Karpas-422 (cell line): ENCODE data around the gene C1orf226. TPM values are rescaled to one million over a fixed set of nuclear protein-coding genes. Genes with fewer than 3 reads are reported as not detected.

Experiments
- DNase-seq: peaks from one replicate; pipeline ENCODE4 v3.0.0-alpha.2; 2015
- H2AFZ ChIP-seq: fragments of 200-600 bp; sonication (generic); 2 replicates; pipeline ENCODE4 v1.6.1; 2014; ENCODE audit warnings: antibody characterized with exemption, low read length, mixed read lengths
- H3K27ac ChIP-seq: fragments of 200-600 bp; sonication (generic); 2 replicates; pipeline ENCODE4 v1.5.1; 2014; ENCODE audit warnings: mild to moderate bottlenecking, low read length, moderate library complexity
- H3K27me3 ChIP-seq: fragments of 200-600 bp; sonication (generic); 2 replicates; pipeline ENCODE4 v1.6.1; 2014; ENCODE audit warnings: low read length, mixed read lengths
- H3K36me3 ChIP-seq: fragments of 200-600 bp; sonication (generic); 2 replicates; pipeline ENCODE4 v1.6.1; 2014; ENCODE audit warnings: low read length, mixed read lengths; ENCODE audit not compliant: insufficient read depth
- H3K4me1 ChIP-seq: fragments of 200-600 bp; sonication (generic); 2 replicates; pipeline ENCODE4 v1.6.1; 2014; ENCODE audit warnings: mild to moderate bottlenecking, low read length, mixed read lengths
- H3K4me2 ChIP-seq: fragments of 200-600 bp; sonication (generic); 2 replicates; pipeline ENCODE4 v1.6.1; 2014; ENCODE audit warnings: low read length, low read depth, mild to moderate bottlenecking; ENCODE audit not compliant: poor library complexity, severe bottlenecking
- H3K4me3 ChIP-seq: fragments of 200-600 bp; sonication (generic); 2 replicates; pipeline ENCODE4 v1.5.1; 2014; ENCODE audit warnings: mild to moderate bottlenecking, antibody characterized with exemption, low read length, mixed read lengths
- H3K79me2 ChIP-seq: fragments of 200-600 bp; sonication (generic); 2 replicates; pipeline ENCODE4 v1.6.1; 2014; ENCODE audit warnings: mild to moderate bottlenecking, low read length, mixed read lengths
- H3K9ac ChIP-seq: fragments of 200-600 bp; sonication (generic); 2 replicates; pipeline ENCODE4 v1.6.0; 2014; ENCODE audit warnings: low read length
- H3K9me2 ChIP-seq: fragments of 200-600 bp; sonication (generic), shearing (Covaris generic); replicated peaks from 2 replicates; pipeline ENCODE4 v1.6.0; 2014; ENCODE audit warnings: mild to moderate bottlenecking, low read length, moderate library complexity; ENCODE audit not compliant: insufficient read depth
- H3K9me3 ChIP-seq: fragments of 300-700, 200-600 bp; sonication (generic); 2 replicates; pipeline ENCODE4 v1.6.1; 2014; ENCODE audit warnings: low read length, mixed read lengths
- H4K20me1 ChIP-seq: fragments of 200-600 bp; sonication (generic); 2 replicates; pipeline ENCODE4 v1.6.1; 2014; ENCODE audit warnings: mild to moderate bottlenecking, antibody characterized with exemption, low read length, low read depth; ENCODE audit not compliant: insufficient read depth
- total RNA-seq: library from RNA; depleted of rRNA; stranded (reverse); fragments of >200 nt; shearing (Covaris generic); gene quantifications from 2 replicates; pipeline ENCODE4 v1.2.3, GENCODE V29; 2014; ENCODE audit warnings: low replicate concordance

Gene C1orf226
- total RNA-seq, 1 experiment from 2014 or later, result not detected

- H3K4me3 ChIP-seq, result no peak overlapping the region
- H3K9ac ChIP-seq, result no peak overlapping the region
- H3K9me2 ChIP-seq, result no peaks in the 10 kb centered on the region
- no peaks in the 10 kb centered on the region for H3K27me3 ChIP-seq
- H3K4me2 ChIP-seq, result no peak overlapping the region
- H4K20me1 ChIP-seq, result no peaks in the 10 kb centered on the region
- no peaks in the 10 kb centered on the region for H3K36me3 ChIP-seq
- H3K4me1 ChIP-seq, result no peaks in the 10 kb centered on the region
- H3K27ac ChIP-seq, result no peak overlapping the region
- no peak for DNase-seq
- H3K9me3 ChIP-seq, result no peaks in the 10 kb centered on the region
- no peaks in the 10 kb centered on the region for H3K79me2 ChIP-seq
- H2AFZ ChIP-seq, result no peak overlapping the region
Measured at GRCh38 chr1:162383516-162383915, 2.0 kb downstream of the C1orf226 start.

- Histone ChIP-seq H3K79me2 (no peaks in the 10 kb centered on the region), H3K9ac (no peak overlapping the region), H3K9me3 (no peaks in the 10 kb centered on the region), H3K27me3 (no peaks in the 10 kb centered on the region), H3K4me3 (no peak overlapping the region), H3K4me1 (no peaks in the 10 kb centered on the region), H4K20me1 (no peaks in the 10 kb centered on the region), H3K27ac (no peak overlapping the region), H2AFZ (no peak overlapping the region), H3K36me3 (no peaks in the 10 kb centered on the region), H3K4me2 (no peak overlapping the region), H3K9me2 (no peaks in the 10 kb centered on the region)
- no peak for DNase-seq
Measured at GRCh38 chr1:162384116-162384515, 2.6 kb downstream of the C1orf226 start.

GRCh38 chr1:162384601-162385279 is 3.2 kb downstream of the C1orf226 start:
- Histone ChIP-seq H4K20me1 (no peaks in the 10 kb centered on the region), H2AFZ (no peak overlapping the region), H3K4me2 (no peak overlapping the region)

GRCh38 chr1:162385280-162385623 is 3.7 kb downstream of the C1orf226 start:
- Histone ChIP-seq H3K4me2 (no peak overlapping the region), H2AFZ (no peak overlapping the region), H3K4me3 (no peak overlapping the region), H3K9me3 (no peaks in the 10 kb centered on the region), H3K79me2 (no peaks in the 10 kb centered on the region), H3K27me3 (no peaks in the 10 kb centered on the region), H3K9me2 (no peaks in the 10 kb centered on the region), H4K20me1 (no peaks in the 10 kb centered on the region), H3K4me1 (no peaks in the 10 kb centered on the region), H3K27ac (no peak overlapping the region), H3K36me3 (no peaks in the 10 kb centered on the region), H3K9ac (no peak overlapping the region)
- DNase-seq, result no peak

More at GRCh38 chr1:162384601-162385279, 3.2 kb downstream of the C1orf226 start:
- Histone ChIP-seq H3K27me3 (no peaks in the 10 kb centered on the region), H3K36me3 (no peaks in the 10 kb centered on the region), H3K79me2 (no peaks in the 10 kb centered on the region), H3K27ac (no peak overlapping the region), H3K9ac (no peak overlapping the region), H3K9me2 (no peaks in the 10 kb centered on the region), H3K9me3 (no peaks in the 10 kb centered on the region), H3K4me3 (no peak overlapping the region), H3K4me1 (no peaks in the 10 kb centered on the region)
- DNase-seq, result no peak

- no peaks in the 10 kb centered on the region for H3K79me2 ChIP-seq
- DNase-seq, result no peak
- H3K9ac ChIP-seq, result no peak overlapping the region
- H3K4me1 ChIP-seq, result no peaks in the 10 kb centered on the region
- H2AFZ ChIP-seq, result no peak overlapping the region
- no peak overlapping the region for H3K4me3 ChIP-seq
- no peaks in the 10 kb centered on the region for H3K9me3 ChIP-seq
- H4K20me1 ChIP-seq, result no peaks in the 10 kb centered on the region
- no peak overlapping the region for H3K4me2 ChIP-seq
- no peak overlapping the region for H3K27ac ChIP-seq
- no peaks in the 10 kb centered on the region for H3K9me2 ChIP-seq
- no peaks in the 10 kb centered on the region for H3K27me3 ChIP-seq
- H3K36me3 ChIP-seq, result no peaks in the 10 kb centered on the region
Measured at GRCh38 chr1:162385702-162386101, 4.2 kb downstream of the C1orf226 start.

GRCh38 chr1:162386292-162387225 is 5.0 kb downstream of the C1orf226 start:
- no peak for DNase-seq
- H3K27me3 ChIP-seq, result no peaks in the 10 kb centered on the region
- no peaks in the 10 kb centered on the region for H3K9me2 ChIP-seq
- H3K36me3 ChIP-seq, result no peaks in the 10 kb centered on the region
- H3K4me3 ChIP-seq, result no peak overlapping the region
- no peak overlapping the region for H3K27ac ChIP-seq
- H2AFZ ChIP-seq, result no peak overlapping the region
- H4K20me1 ChIP-seq, result no peaks in the 10 kb centered on the region
- no peaks in the 10 kb centered on the region for H3K79me2 ChIP-seq
- no peak overlapping the region for H3K9ac ChIP-seq
- no peak overlapping the region for H3K4me2 ChIP-seq
- H3K4me1 ChIP-seq, result no peaks in the 10 kb centered on the region
- no peaks in the 10 kb centered on the region for H3K9me3 ChIP-seq

GRCh38 chr1:162387226-162388082 is 5.9 kb downstream of the C1orf226 start:
- Histone ChIP-seq H3K9me2 (no peaks in the 10 kb centered on the region), H3K36me3 (no peaks in the 10 kb centered on the region), H3K27ac (no peak overlapping the region), H2AFZ (no peak overlapping the region), H3K4me1 (peaks cover 2% of the 10 kb centered on the region), H3K4me2 (no peak overlapping the region), H3K9me3 (no peaks in the 10 kb centered on the region), H3K4me3 (no peak overlapping the region), H4K20me1 (no peaks in the 10 kb centered on the region), H3K9ac (no peak overlapping the region), H3K79me2 (no peaks in the 10 kb centered on the region), H3K27me3 (no peaks in the 10 kb centered on the region)
- DNase-seq, result no peak
